NB4 (cell line): ENCODE data around the gene CRACDL.

Experiments used
- DNase-seq: peaks from one replicate; pipeline ENCODE4 v3.0.0; 2010; ENCODE audit warnings: low read depth
- H3K4me3 ChIP-seq: one replicate; pipeline ENCODE4 v1.5.1; 2011; ENCODE audit warnings: mild to moderate bottlenecking, low read depth, low read length, moderate library complexity
- MYC ChIP-seq: IDR thresholded peaks from 2 replicates; pipeline ENCODE4 v1.6.1; 2011; ENCODE audit warnings: low read depth, low read length
- POLR2A ChIP-seq: IDR thresholded peaks from 2 replicates; pipeline ENCODE4 v1.6.1; 2011; ENCODE audit warnings: mild to moderate bottlenecking; ENCODE audit not compliant: insufficient read length; ENCODE audit errors: extremely low read depth
- TF ChIP-seq, protein P1 (sequence below): IDR thresholded peaks from one replicate; pipeline ENCODE4 v1.5.1; 2012; ENCODE audit warnings: low read depth, low read length
- TF ChIP-seq, protein P2 (sequence below): IDR thresholded peaks from 2 replicates; pipeline ENCODE4 v1.6.1; 2011; ENCODE audit warnings: low read depth, low read length

CRACDL gene

DNA sequence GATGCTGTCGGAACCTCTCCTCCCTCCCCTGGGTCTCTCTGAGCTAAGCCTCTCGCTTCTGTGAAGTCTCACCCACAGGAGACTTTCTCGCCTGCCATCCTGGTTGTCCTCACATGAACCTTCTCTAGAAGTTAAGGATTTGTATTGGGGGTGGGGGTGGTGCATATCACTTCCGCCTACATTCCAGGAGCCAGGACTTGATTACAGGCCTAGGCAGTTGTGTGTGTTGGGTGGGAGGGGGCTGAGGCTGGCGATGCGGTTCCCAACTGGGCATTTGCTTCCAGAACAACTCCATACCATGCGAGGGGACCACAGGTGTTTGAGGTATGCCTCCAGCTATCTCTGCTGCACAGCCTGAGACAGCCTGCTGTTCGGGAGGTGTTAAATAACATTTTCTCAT is 148.3 kb downstream of the CRACDL start:
- H3K4me3 ChIP-seq, result no peak overlapping the region
- no peak for DNase-seq
- TF ChIP-seq, protein P1, sequence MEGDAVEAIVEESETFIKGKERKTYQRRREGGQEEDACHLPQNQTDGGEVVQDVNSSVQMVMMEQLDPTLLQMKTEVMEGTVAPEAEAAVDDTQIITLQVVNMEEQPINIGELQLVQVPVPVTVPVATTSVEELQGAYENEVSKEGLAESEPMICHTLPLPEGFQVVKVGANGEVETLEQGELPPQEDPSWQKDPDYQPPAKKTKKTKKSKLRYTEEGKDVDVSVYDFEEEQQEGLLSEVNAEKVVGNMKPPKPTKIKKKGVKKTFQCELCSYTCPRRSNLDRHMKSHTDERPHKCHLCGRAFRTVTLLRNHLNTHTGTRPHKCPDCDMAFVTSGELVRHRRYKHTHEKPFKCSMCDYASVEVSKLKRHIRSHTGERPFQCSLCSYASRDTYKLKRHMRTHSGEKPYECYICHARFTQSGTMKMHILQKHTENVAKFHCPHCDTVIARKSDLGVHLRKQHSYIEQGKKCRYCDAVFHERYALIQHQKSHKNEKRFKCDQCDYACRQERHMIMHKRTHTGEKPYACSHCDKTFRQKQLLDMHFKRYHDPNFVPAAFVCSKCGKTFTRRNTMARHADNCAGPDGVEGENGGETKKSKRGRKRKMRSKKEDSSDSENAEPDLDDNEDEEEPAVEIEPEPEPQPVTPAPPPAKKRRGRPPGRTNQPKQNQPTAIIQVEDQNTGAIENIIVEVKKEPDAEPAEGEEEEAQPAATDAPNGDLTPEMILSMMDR, result no peak
- TF ChIP-seq, protein P2, sequence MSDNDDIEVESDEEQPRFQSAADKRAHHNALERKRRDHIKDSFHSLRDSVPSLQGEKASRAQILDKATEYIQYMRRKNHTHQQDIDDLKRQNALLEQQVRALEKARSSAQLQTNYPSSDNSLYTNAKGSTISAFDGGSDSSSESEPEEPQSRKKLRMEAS, result no peak
- TF ChIP-seq MYC, result no peak

DNA sequence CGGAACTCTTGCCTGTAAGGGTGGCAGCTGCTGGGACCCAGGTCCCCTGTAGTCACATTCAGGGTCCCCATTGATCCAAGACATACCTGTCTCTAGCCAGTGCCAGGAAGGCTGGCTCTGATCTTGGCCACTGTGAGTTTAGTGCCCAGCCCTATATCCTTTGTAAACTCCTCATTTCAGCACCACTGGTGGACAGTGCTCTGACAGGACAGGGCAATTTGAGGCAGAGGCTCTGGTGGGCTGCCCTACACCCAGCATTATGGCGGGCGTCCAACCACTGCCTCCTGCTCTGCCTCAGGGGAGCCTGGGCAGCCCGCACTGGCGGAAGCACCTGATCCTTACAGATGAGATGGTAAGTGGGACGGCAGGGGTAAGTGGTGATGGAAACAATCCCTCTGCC is 149.8 kb downstream of the CRACDL start:
- TF ChIP-seq, protein P1, result no peak
- TF ChIP-seq MYC (no peak), POLR2A (no peak)
- TF ChIP-seq, protein P2, result no peak
- H3K4me3 ChIP-seq, result no peak overlapping the region
- DNase-seq, result no peak

DNA sequence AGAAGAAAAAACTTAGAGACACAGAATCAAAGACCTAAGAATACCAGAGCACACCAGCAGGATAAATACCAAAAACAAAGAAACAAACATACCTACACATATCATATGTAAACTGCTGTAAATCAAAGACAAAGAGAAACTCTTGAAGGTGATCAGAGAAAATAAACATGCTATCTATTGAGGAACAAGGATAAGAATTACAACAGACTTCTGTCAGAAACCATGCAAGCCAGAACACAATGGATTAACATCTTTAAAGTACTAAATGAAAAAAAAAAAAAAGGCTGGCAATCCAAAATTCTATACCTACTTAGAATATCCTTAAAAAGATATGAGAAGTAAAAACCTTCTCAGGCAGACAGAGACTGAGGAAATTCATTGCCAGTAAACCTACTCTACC is 153.5 kb downstream of the CRACDL start:
- no peak overlapping the region for H3K4me3 ChIP-seq
- TF ChIP-seq, protein P2, result no peak
- TF ChIP-seq, protein P1, result no peak
- TF ChIP-seq POLR2A (no peak), MYC (no peak)
- DNase-seq, result no peak

DNA sequence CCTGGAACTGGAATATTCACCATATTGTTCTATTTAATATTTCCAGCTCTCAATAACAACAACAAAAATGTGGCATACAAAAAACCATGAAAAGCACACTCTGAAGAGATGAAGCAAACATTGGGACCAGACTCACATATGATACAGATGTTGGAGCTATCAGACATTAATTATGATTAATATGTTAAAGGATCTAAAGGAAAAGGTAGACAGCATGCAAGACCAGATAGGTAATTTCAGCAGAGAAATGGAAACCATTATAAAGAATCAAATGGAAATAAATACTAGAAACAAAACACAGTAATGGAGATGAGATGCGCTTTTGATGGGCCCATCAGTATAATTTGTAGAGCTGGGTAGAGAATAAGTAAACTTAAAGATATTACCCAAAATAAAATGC is 154.2 kb downstream of the CRACDL start:
- no peak for TF ChIP-seq POLR2A
- TF ChIP-seq, protein P2, result no peak
- TF ChIP-seq, protein P1, result no peak
- H3K4me3 ChIP-seq, result no peak overlapping the region
- no peak for DNase-seq

DNA sequence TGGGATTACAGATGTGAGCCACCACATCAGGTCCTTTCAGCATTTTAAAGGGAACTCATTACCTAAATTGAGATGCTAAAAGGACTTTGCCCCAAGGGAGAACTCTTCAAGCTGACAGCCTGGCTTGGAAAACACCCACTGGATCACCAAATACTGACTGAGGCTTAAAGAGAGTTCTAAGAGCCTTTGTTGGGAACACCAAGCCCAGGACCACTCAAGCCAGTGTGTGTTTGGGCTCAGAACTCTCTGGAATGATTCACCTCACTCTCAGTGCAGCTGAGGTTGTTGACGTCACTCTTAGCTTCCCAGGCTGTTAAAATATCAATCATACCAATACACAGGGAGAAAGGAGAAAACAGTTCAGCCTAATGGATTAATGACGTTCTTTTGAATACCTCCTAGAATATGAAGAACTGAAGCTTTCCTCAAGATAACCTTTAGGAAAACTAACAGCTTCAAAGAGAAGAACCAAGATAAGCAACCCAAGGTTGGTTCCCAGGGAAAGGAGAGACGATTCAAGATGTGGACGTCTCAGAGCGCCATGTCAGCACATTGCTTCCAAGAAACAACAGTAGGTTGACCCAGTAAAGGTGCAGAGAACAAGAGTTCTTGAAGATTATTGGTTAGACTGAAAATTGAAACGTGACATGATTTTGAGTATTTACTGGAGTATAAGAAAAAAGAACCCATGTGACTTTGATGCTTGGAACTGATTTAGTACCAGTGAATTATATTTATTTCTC is 157.1 kb downstream of the CRACDL start:
- DNase-seq, result no peak
- TF ChIP-seq POLR2A, result no peak
- TF ChIP-seq, protein P2, result no peak
- TF ChIP-seq, protein P1, result no peak
- no peak for TF ChIP-seq MYC
- no peak overlapping the region for H3K4me3 ChIP-seq

DNA sequence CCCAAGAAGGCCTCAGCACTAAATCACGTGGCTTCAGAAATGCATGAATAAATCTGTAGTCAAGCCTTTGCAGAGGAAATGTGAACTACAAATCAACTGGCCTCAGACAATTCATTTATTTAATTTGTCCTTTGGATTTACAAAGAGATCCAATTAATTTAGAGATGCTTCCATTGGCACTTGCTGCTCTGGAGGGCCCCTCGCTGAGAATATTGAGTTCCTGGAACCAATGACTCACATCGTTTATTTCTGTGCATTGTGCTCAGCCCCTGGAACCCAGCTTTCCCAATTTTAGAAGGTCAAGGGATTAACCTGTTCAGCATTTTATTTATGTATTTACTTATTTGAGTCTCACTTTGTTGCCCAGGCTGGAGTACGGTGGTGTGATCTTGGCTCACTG is 157.9 kb downstream of the CRACDL start:
- H3K4me3 ChIP-seq, result no peak overlapping the region
- TF ChIP-seq, protein P2, result no peak
- TF ChIP-seq POLR2A (no peak), MYC (no peak)
- TF ChIP-seq, protein P1, result no peak
- DNase-seq, result no peak
